Muscle of leg (tissue), 11 donors: Measurements from ENCODE around the gene ODF2L. TPM values are rescaled to one million over a fixed set of nuclear protein-coding genes. Genes with fewer than 3 reads are reported as not detected.

Source experiments
- DNase-seq: peaks from one replicate; pipeline ENCODE4 v3.0.0; 2013
- H3K27ac ChIP-seq: one replicate; pipeline ENCODE4 v1.5.1; 2013; ENCODE audit warnings: mild to moderate bottlenecking, low read length, control low read depth
- H3K27me3 ChIP-seq: one replicate; pipeline ENCODE4 v1.6.1; 2013; ENCODE audit warnings: low read length; ENCODE audit not compliant: control insufficient read depth, insufficient read depth
- H3K36me3 ChIP-seq: one replicate; pipeline ENCODE4 v1.6.1; 2013; ENCODE audit warnings: low read length; ENCODE audit not compliant: control insufficient read depth, insufficient read depth
- H3K4me1 ChIP-seq: one replicate; pipeline ENCODE4 v1.6.1; 2013; ENCODE audit warnings: low read length; ENCODE audit not compliant: control insufficient read depth, insufficient read depth
- H3K4me3 ChIP-seq: one replicate; pipeline ENCODE4 v1.5.1; 2013; ENCODE audit warnings: low read length, control low read depth
- H3K9me3 ChIP-seq: replicated peaks from 2 replicates; pipeline ENCODE4 v1.6.1; 2013; ENCODE audit warnings: low read depth, low read length; ENCODE audit not compliant: control insufficient read depth
- WGBS: methylation state at CpG from one replicate; pipeline ENCODE4 v1.1.5; 2013; ENCODE audit warnings: missing lambda C conversion rate; ENCODE audit not compliant: insufficient coverage; 5-methylcytosine and 5-hydroxymethylcytosine counted together
- polyA plus RNA-seq, 8 donors: library from polyadenylated mRNA; unstranded; fragments of 120-200 nt; gene quantifications; one replicate each; pipeline versions ENCODE4 v1.2.1 to v1.2.3, GENCODE V29; 2013; ENCODE audit warnings: inconsistent platforms in 1 of 8, low replicate concordance in 1 of 8; ENCODE audit not compliant: insufficient read length in 8 of 8, insufficient read depth in 1 of 8
- total RNA-seq: library from RNA; stranded (reverse); fragments of 120-200 nt; gene quantifications from one replicate; pipeline ENCODE4 v1.2.4, GENCODE V29; 2013

The ODF2L gene
- total and polyA plus RNA-seq, 9 donors = 14.6 to 30.1 (median 18.8) TPM

- H3K9me3 ChIP-seq = no peaks in the 10 kb centered on the region
- no peak for DNase-seq
- H3K27ac ChIP-seq = no peak overlapping the region
- no peak overlapping the region for H3K4me3 ChIP-seq
- H3K27me3 ChIP-seq = no peaks in the 10 kb centered on the region
- H3K4me1 ChIP-seq = no peaks in the 10 kb centered on the region
- no peaks in the 10 kb centered on the region for H3K36me3 ChIP-seq
Observed at GRCh38 chr1:86389307-86389706, 6.8 kb downstream of the ODF2L start.

- Histone ChIP-seq H3K4me1 (no peaks in the 10 kb centered on the region), H3K27ac (no peak overlapping the region), H3K9me3 (no peaks in the 10 kb centered on the region), H3K4me3 (no peak overlapping the region), H3K27me3 (no peaks in the 10 kb centered on the region), H3K36me3 (no peaks in the 10 kb centered on the region)
- DNase-seq = no peak
Observed at GRCh38 chr1:86388777-86389176, 7.3 kb downstream of the ODF2L start.

- no peak for DNase-seq
- H3K9me3 ChIP-seq = no peaks in the 10 kb centered on the region
- no peak overlapping the region for H3K4me3 ChIP-seq
- H3K27ac ChIP-seq = no peak overlapping the region
- no peaks in the 10 kb centered on the region for H3K36me3 ChIP-seq
- no peaks in the 10 kb centered on the region for H3K4me1 ChIP-seq
- WGBS = no CpG with 5 or more reads among the region's 3 CpGs
- no peaks in the 10 kb centered on the region for H3K27me3 ChIP-seq
Observed at GRCh38 chr1:86387916-86388627, 8.1 kb downstream of the ODF2L start.

GRCh38 chr1:86382878-86383277, 13.2 kb downstream of the ODF2L start:
- H3K4me3 ChIP-seq = no peak overlapping the region
- WGBS = no CpG with 5 or more reads among the region's 1 CpG
- DNase-seq = no peak
- H3K36me3 ChIP-seq = no peaks in the 10 kb centered on the region
- no peaks in the 10 kb centered on the region for H3K9me3 ChIP-seq
- H3K27ac ChIP-seq = no peak overlapping the region
- no peaks in the 10 kb centered on the region for H3K27me3 ChIP-seq
- no peaks in the 10 kb centered on the region for H3K4me1 ChIP-seq

- Histone ChIP-seq H3K36me3 (no peaks in the 10 kb centered on the region), H3K4me3 (no peak overlapping the region), H3K4me1 (no peaks in the 10 kb centered on the region), H3K27me3 (no peaks in the 10 kb centered on the region), H3K9me3 (peaks cover 5% of the 10 kb centered on the region), H3K27ac (no peak overlapping the region)
- DNase-seq = no peak
- WGBS = 80% methylated on average over 1 of the region's 4 CpGs
Observed at GRCh38 chr1:86381223-86381622, 14.9 kb downstream of the ODF2L start.

GRCh38 chr1:86380257-86380861, 15.8 kb downstream of the ODF2L start:
- Histone ChIP-seq H3K4me1 (no peaks in the 10 kb centered on the region), H3K27ac (no peak overlapping the region)
- peak; percentile 86 for DNase-seq

GRCh38 chr1:86378813-86379212, 17.3 kb downstream of the ODF2L start:
- H3K27ac ChIP-seq = no peak overlapping the region
- H3K4me1 ChIP-seq = no peaks in the 10 kb centered on the region
- no peaks in the 10 kb centered on the region for H3K27me3 ChIP-seq
- whole genome bisulfite sequencing = no CpG with 5 or more reads among the region's 1 CpG
- H3K4me3 ChIP-seq = no peak overlapping the region
- DNase-seq = no peak
- H3K9me3 ChIP-seq = peaks cover 5% of the 10 kb centered on the region
- no peaks in the 10 kb centered on the region for H3K36me3 ChIP-seq

More at GRCh38 chr1:86380257-86380861, 15.8 kb downstream of the ODF2L start:
- H3K27me3 ChIP-seq = no peaks in the 10 kb centered on the region
- no peaks in the 10 kb centered on the region for H3K36me3 ChIP-seq
- no peak overlapping the region for H3K4me3 ChIP-seq
- no CpG with 5 or more reads among the region's 4 CpGs for WGBS
- H3K9me3 ChIP-seq = peaks cover 5% of the 10 kb centered on the region

- DNase-seq = no peak
- Histone ChIP-seq H3K27ac (no peak overlapping the region), H3K27me3 (no peaks in the 10 kb centered on the region), H3K9me3 (peaks cover 5% of the 10 kb centered on the region), H3K4me3 (no peak overlapping the region), H3K36me3 (no peaks in the 10 kb centered on the region), H3K4me1 (no peaks in the 10 kb centered on the region)
- WGBS = 100% methylated on average over 1 of the region's 1 CpG
Observed at GRCh38 chr1:86377341-86377740, 18.8 kb downstream of the ODF2L start.

- no peak overlapping the region for H3K27ac ChIP-seq
- H3K9me3 ChIP-seq = peaks cover 5% of the 10 kb centered on the region
- H3K36me3 ChIP-seq = no peaks in the 10 kb centered on the region
- no peaks in the 10 kb centered on the region for H3K4me1 ChIP-seq
- no peak overlapping the region for H3K4me3 ChIP-seq
- DNase-seq = no peak
- WGBS = no CpG with 5 or more reads among the region's 1 CpG
- H3K27me3 ChIP-seq = no peaks in the 10 kb centered on the region
Observed at GRCh38 chr1:86375688-86376087, 20.4 kb downstream of the ODF2L start.

GRCh38 chr1:86370601-86371022, 25.5 kb downstream of the ODF2L start:
- peak; percentile 55 for DNase-seq
- H3K36me3 ChIP-seq = no peaks in the 10 kb centered on the region

More at GRCh38 chr1:86370601-86371022, 25.5 kb downstream of the ODF2L start:
- H3K4me1 ChIP-seq = no peaks in the 10 kb centered on the region
- H3K27ac ChIP-seq = no peak overlapping the region
- no peaks in the 10 kb centered on the region for H3K9me3 ChIP-seq
- H3K27me3 ChIP-seq = no peaks in the 10 kb centered on the region
- no peak overlapping the region for H3K4me3 ChIP-seq
